ENCODE data around the gene GRIFIN. TPM values are rescaled to one million over a fixed set of nuclear protein-coding genes. Genes with fewer than 3 reads are reported as not detected.

GRIFIN gene
- total and polyA plus RNA-seq, 12 donors: not detected

DNA sequence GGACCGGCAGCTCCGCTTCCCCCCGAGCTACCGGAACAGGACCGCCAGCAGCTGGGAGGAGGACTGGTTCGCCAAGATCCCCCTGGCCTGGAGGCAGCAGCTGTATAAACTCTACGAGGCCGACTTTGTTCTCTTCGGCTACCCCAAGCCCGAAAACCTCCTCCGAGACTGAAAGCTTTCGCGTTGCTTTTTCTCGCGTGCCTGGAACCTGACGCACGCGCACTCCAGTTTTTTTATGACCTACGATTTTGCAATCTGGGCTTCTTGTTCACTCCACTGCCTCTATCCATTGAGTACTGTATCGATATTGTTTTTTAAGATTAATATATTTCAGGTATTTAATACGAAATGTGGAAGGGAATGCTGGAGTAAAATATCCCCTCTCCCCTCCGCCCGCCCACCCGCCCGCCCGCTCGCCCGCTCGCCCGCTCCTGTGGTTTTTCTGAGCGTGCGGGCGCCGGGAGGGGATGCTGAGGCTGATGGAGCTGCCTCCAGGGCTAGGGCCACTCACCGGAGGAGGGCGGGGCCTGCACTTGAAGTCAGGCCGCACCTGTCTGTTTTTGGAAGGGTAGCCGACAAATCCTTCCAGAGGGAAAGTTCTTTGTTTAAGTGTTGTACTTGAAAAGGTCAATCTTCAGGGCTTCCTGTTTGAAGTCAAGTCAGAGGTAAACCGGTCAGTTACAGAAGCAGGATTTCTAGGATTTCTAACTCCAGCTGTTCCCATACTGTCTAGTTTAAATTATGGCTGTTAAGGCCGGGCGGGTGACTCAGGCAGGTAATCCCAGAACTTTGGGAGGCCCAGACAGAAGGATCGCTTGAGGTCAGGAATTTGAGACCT, 42.3 kb downstream of the GRIFIN start:
- intact Hi-C loops (cut with DNase I): no loop called here
- DNase-seq (no peak), ATAC-seq (no peak)
- Histone ChIP-seq H3K4me3 (no peak overlapping the region), H3K36me3 (peaks cover 0 to 51% (median 20%) of the 10 kb centered on the region in 9 donors), H3K9me3 (peaks cover 0 to 18% (median 5%) of the 10 kb centered on the region in 11 donors), H3K4me1 (peaks cover 0 to 25% (median 8%) of the 10 kb centered on the region in 9 donors), H3K27ac (no peak overlapping the region), H3K27me3 (no peaks in the 10 kb centered on the region)
- TF ChIP-seq, protein P1, sequence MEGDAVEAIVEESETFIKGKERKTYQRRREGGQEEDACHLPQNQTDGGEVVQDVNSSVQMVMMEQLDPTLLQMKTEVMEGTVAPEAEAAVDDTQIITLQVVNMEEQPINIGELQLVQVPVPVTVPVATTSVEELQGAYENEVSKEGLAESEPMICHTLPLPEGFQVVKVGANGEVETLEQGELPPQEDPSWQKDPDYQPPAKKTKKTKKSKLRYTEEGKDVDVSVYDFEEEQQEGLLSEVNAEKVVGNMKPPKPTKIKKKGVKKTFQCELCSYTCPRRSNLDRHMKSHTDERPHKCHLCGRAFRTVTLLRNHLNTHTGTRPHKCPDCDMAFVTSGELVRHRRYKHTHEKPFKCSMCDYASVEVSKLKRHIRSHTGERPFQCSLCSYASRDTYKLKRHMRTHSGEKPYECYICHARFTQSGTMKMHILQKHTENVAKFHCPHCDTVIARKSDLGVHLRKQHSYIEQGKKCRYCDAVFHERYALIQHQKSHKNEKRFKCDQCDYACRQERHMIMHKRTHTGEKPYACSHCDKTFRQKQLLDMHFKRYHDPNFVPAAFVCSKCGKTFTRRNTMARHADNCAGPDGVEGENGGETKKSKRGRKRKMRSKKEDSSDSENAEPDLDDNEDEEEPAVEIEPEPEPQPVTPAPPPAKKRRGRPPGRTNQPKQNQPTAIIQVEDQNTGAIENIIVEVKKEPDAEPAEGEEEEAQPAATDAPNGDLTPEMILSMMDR (IDR thresholded peaks at IDR 0.05): no peak
- WGBS, 2 donors: 97% methylated on average over 42 of the region's 42 CpGs

DNA sequence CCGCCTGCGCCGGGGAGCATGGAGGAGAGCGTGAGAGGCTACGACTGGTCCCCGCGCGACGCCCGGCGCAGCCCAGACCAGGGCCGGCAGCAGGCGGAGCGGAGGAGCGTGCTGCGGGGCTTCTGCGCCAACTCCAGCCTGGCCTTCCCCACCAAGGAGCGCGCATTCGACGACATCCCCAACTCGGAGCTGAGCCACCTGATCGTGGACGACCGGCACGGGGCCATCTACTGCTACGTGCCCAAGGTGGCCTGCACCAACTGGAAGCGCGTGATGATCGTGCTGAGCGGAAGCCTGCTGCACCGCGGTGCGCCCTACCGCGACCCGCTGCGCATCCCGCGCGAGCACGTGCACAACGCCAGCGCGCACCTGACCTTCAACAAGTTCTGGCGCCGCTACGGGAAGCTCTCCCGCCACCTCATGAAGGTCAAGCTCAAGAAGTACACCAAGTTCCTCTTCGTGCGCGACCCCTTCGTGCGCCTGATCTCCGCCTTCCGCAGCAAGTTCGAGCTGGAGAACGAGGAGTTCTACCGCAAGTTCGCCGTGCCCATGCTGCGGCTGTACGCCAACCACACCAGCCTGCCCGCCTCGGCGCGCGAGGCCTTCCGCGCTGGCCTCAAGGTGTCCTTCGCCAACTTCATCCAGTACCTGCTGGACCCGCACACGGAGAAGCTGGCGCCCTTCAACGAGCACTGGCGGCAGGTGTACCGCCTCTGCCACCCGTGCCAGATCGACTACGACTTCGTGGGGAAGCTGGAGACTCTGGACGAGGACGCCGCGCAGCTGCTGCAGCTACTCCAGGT, 43.1 kb downstream of the GRIFIN start:
- TF ChIP-seq, protein P1 (IDR thresholded peaks at IDR 0.05): no peak
- no peaks in the 10 kb centered on the region for H3K27me3 ChIP-seq
- intact Hi-C loops (cut with DNase I): no loop called here
- H3K4me3 ChIP-seq: no peak overlapping the region
- no peak for DNase-seq
- H3K27ac ChIP-seq: no peak overlapping the region
- peaks cover 0 to 51% (median 20%) of the 10 kb centered on the region in 9 donors for H3K36me3 ChIP-seq
- peaks cover 0 to 17% (median 5%) of the 10 kb centered on the region in 9 donors for H3K4me1 ChIP-seq
- 98% methylated on average over 80 to 85 of the region's 85 CpGs for WGBS, 2 donors
- ATAC-seq: peak in 2 of 8 donors; percentile 19 to 59
- peaks cover 0 to 18% (median 5%) of the 10 kb centered on the region in 11 donors for H3K9me3 ChIP-seq

DNA sequence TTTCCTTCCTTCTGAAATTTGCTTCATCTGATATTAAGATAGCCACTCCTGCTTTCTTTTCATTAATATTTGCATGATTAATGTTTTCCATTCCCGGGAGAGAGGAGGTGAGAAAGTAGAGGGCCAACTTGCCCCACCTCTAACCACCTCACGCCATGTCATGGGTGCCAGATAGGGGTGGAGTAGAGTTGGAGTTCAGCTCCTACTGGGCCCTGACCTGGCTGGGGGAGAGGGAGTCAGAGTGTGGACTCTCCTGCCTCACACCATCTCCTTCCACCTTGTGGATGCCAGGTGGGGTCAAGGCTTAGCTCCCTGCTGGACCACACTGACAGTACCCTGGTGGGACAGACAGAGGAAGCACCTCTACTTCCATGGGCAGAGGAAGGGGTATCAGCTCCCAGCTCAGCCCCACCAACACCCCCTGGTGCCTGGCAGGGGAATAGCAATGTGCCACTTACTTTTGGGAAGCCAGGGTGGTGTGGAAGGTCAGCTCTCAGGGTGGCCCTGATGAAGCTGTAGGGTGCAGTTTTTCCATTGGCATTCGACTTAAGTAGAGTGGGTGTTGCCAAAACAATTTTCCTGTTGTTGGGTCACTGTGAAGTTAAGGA, 44.8 kb downstream of the GRIFIN start:
- 84% methylated on average over 3 of the region's 3 CpGs for WGBS, 2 donors
- no peak overlapping the region for H3K4me3 ChIP-seq
- TF ChIP-seq, protein P1 (IDR thresholded peaks at IDR 0.05): peak in 6 of 9 donors; percentile 11 to 62 (median 26)

DNA sequence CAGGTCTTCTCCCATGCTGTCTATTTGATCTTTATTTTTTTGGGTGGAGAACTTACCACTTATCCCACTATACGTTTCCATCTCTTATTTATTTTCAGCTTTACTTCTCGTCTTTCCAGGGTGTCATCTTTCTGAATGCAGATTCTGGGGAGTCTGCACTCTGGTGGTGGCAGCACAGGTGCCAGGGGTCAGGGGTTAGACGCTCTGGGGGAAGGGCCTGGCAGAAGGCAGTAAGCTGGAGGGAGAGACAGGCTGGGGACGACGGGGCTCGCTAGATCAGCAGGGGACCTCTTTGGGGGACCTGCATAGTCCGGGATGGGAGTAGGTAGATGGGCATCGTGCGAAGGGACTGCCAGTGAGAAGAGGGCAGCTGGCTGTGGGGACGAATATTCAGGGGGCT, 50.4 kb downstream of the GRIFIN start:
- Histone ChIP-seq H3K4me3 (no peak overlapping the region), H3K27me3 (no peaks in the 10 kb centered on the region), H3K4me1 (peaks cover 0 to 3% (median 0%) of the 10 kb centered on the region in 9 donors), H3K36me3 (peaks cover 0 to 4% (median 0%) of the 10 kb centered on the region in 9 donors), H3K9me3 (peaks cover 0 to 9% (median 2%) of the 10 kb centered on the region in 11 donors), H3K27ac (no peak overlapping the region)
- TF ChIP-seq, protein P1 (IDR thresholded peaks at IDR 0.05): no peak
- ATAC-seq (no peak), DNase-seq (no peak)
- 88 to 90% methylated on average over 10 of the region's 10 CpGs for WGBS, 2 donors
- intact Hi-C loops (cut with DNase I): no loop called here

More for the DNA sequence above, 44.8 kb downstream of the GRIFIN start:
- peaks cover 0 to 45% (median 20%) of the 10 kb centered on the region in 9 donors for H3K36me3 ChIP-seq
- intact Hi-C loops (cut with DNase I): no loop called here
- no peak for ATAC-seq
- peaks cover 0 to 18% (median 5%) of the 10 kb centered on the region in 11 donors for H3K9me3 ChIP-seq
- peaks cover 0 to 7% (median 0%) of the 10 kb centered on the region in 9 donors for H3K4me1 ChIP-seq
- no peak for DNase-seq
- no peaks in the 10 kb centered on the region for H3K27me3 ChIP-seq
- no peak overlapping the region for H3K27ac ChIP-seq

Data from heart right ventricle (tissue), 16 donors.